ENCODE measurements around the gene TAF1D. TPM values are rescaled to one million over a fixed set of nuclear protein-coding genes. Genes with fewer than 3 reads are reported as not detected.

The TAF1D gene
- polyA plus RNA-seq, 1 experiment: 32.8 TPM

- no peak for DNase-seq (ENCODE audit: low read depth)
- ChIA-PET CTCF (no interaction called here), POLR2A (no interaction called here)
- Histone ChIP-seq H3K27me3 (ENCODE audit: control insufficient read depth, insufficient read depth, low read length) (no peaks in the 10 kb centered on the region), H3K4me3 (ENCODE audit: low read depth, low read length) (no peak overlapping the region), H3K36me3 (ENCODE audit: control insufficient read depth, insufficient read depth, low read length) (peaks cover 6% of the 10 kb centered on the region)
- TF ChIP-seq CTCF (IDR thresholded peaks at IDR 0.05; ENCODE audit: insufficient read depth, low read depth, low read length): no peak
Observed at GRCh38 chr11:93757924-93758865, 16.9 kb upstream of the TAF1D start.

- ChIA-PET CTCF (interaction anchor here (0.8 kb wide), 1 partner anchor 16 kb away, joined by 3 read pairs; the partner anchor contains the start of genes C11orf54 and TAF1D), POLR2A (no interaction called here)
- H3K4me3 ChIP-seq (ENCODE audit: low read depth, low read length): no peak overlapping the region
- no peak for TF ChIP-seq CTCF (IDR thresholded peaks at IDR 0.05; ENCODE audit: insufficient read depth, low read depth, low read length)
- H3K36me3 ChIP-seq (ENCODE audit: control insufficient read depth, insufficient read depth, low read length): peaks cover 6% of the 10 kb centered on the region
- no peak for DNase-seq (ENCODE audit: low read depth)
- no peaks in the 10 kb centered on the region for H3K27me3 ChIP-seq (ENCODE audit: control insufficient read depth, insufficient read depth, low read length)
Observed at GRCh38 chr11:93757301-93757700, 16.0 kb upstream of the TAF1D start.

GRCh38 chr11:93756748-93757147, 15.5 kb upstream of the TAF1D start:
- Histone ChIP-seq H3K4me3 (ENCODE audit: low read depth, low read length) (no peak overlapping the region), H3K36me3 (ENCODE audit: control insufficient read depth, insufficient read depth, low read length) (peaks cover 6% of the 10 kb centered on the region), H3K27me3 (ENCODE audit: control insufficient read depth, insufficient read depth, low read length) (no peaks in the 10 kb centered on the region)
- ChIA-PET CTCF (interaction anchor here (0.8 kb wide), 1 partner anchor 16 kb away, joined by 3 read pairs; the partner anchor contains the start of genes C11orf54 and TAF1D), POLR2A (no interaction called here)
- no peak for TF ChIP-seq CTCF (IDR thresholded peaks at IDR 0.05; ENCODE audit: insufficient read depth, low read depth, low read length)
- DNase-seq (ENCODE audit: low read depth): no peak

- ChIA-PET POLR2A (no interaction called here), CTCF (no interaction called here)
Observed at GRCh38 chr11:93753241-93753640, 11.9 kb upstream of the TAF1D start.

More at GRCh38 chr11:93753241-93753640, 11.9 kb upstream of the TAF1D start:
- TF ChIP-seq CTCF (IDR thresholded peaks at IDR 0.05; ENCODE audit: insufficient read depth, low read depth, low read length): no peak
- Histone ChIP-seq H3K27me3 (ENCODE audit: control insufficient read depth, insufficient read depth, low read length) (no peaks in the 10 kb centered on the region), H3K36me3 (ENCODE audit: control insufficient read depth, insufficient read depth, low read length) (peaks cover 4% of the 10 kb centered on the region), H3K4me3 (ENCODE audit: low read depth, low read length) (no peak overlapping the region)
- no peak for DNase-seq (ENCODE audit: low read depth)

All from BJ (cell line).